Pulmonary artery endothelial cell (primary cell): Measurements from ENCODE around the gene LRRC43. TPM values are rescaled to one million over a fixed set of nuclear protein-coding genes. Genes with fewer than 3 reads are reported as not detected.

Experiments used
- DNase-seq: peaks from one replicate; pipeline ENCODE4 v3.0.0-alpha.2; 2011; ENCODE audit warnings: low read depth, low spot score
- total RNA-seq: library from RNA; depleted of rRNA; stranded (reverse); fragments of >200 nt; gene quantifications from 2 replicates; pipeline ENCODE4 v1.2.3, GENCODE V29; 2014

Gene LRRC43
- 2.2 TPM in 2 replicates for total RNA-seq

DNA sequence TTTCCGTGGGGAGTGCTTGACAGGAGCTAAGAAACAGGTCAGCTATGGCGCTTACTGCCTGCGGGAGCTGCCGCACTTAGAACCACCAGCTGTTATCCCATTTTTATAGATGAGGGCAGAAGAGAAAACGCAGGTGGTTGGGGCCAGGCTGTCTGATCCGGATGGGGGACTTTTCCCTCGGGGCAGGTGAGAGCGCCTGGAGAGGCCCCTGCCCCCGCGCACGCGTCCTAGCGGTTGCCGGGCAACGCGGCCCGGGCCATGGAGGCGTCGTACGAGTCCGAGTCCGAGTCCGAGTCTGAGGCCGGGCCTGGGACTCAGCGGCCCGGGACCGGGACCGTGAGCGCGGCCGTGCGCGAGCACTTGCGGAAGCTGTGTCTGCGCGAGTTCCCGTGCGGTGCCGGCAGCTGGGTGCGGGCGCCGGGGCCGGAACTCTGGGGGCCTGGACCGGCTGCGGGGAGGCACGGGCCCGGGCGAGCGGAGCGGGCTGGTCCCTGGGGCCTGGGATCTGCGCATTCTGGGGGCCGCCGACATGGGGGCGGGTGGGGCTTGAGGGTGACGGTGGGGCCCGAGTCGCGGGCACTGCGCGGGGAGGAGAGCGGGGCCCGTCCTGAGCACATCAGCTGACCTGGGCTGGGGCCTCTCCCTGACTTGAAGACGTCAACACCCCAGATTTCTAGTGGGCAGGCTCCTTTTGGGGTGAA is at the start of gene LRRC43:
LRRC43 (plus strand) TSS at position 237 of the 701 bp plus-strand sequence; CDS start at position 259, 22 bp downstream.
- no peak for DNase-seq

- no peak for DNase-seq
Measured at GRCh38 chr12:122133192-122133950, 49.6 kb upstream of the LRRC43 start.

- DNase-seq, result no peak
Measured at GRCh38 chr12:122135437-122136031, 47.4 kb upstream of the LRRC43 start.

DNA sequence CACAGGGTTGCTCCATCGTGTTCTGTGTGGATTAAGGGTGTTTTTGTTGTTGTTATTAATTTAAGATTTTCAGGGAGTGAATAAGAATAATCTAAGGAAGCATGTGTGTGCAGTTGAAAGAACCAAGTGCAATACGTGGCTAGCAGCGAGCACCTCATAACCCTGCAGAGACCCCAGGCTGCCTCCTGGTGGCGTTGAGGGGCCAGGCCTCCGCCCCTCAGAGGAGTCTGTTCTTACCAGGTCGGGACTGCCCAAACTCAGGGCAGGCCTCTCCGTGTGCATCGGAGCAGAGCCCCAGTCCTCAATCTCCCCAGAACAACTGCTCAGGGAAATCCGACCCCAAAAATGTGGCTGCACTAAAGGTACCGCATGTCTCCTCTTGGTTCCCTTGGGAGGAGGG is 45.7 kb upstream of the LRRC43 start:
- DNase-seq, result no peak

DNA sequence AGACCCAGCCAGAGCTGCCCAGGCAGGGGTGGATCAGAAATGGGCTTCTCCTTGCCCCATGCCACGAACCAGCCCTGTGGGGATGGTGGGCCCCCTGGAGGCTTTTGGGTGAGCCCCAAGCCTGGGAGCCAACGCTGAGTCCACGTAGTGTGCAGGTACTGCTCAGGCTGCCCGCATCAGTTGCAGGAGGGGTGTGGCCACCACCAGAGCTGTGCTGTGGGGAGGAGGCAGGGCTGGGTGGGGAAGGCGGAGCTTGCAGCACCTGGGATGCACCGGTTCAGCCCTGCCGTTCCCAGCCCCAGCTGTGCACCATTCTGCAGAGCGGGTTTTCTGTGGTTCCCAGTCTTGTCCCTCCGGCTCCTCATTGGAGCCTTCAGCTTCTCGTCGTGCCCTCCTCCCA is 45.2 kb upstream of the LRRC43 start:
- no peak for DNase-seq

DNA sequence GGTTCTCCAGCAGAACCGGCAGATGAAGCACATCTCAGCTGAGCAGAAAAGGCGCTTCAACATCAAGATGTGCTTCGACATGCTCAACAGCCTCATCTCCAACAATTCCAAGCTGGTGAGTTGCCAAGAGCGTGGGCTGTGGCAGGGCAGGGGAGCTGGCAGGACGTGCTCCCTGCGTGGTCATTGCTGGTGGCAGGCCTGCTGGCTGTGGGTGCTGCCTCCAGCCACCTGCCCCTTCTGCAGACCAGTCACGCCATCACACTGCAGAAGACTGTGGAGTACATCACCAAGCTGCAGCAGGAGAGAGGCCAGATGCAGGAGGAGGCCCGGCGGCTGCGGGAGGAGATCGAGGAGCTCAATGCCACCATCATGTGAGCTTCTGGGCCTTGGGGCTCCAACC is 44.7 kb upstream of the LRRC43 start:
- no peak for DNase-seq

- no peak for DNase-seq
Measured at GRCh38 chr12:122138616-122139015, 44.3 kb upstream of the LRRC43 start.

- no peak for DNase-seq
Measured at GRCh38 chr12:122139266-122139665, 43.7 kb upstream of the LRRC43 start.

- no peak for DNase-seq
Measured at GRCh38 chr12:122139941-122140340, 43.0 kb upstream of the LRRC43 start.

DNA sequence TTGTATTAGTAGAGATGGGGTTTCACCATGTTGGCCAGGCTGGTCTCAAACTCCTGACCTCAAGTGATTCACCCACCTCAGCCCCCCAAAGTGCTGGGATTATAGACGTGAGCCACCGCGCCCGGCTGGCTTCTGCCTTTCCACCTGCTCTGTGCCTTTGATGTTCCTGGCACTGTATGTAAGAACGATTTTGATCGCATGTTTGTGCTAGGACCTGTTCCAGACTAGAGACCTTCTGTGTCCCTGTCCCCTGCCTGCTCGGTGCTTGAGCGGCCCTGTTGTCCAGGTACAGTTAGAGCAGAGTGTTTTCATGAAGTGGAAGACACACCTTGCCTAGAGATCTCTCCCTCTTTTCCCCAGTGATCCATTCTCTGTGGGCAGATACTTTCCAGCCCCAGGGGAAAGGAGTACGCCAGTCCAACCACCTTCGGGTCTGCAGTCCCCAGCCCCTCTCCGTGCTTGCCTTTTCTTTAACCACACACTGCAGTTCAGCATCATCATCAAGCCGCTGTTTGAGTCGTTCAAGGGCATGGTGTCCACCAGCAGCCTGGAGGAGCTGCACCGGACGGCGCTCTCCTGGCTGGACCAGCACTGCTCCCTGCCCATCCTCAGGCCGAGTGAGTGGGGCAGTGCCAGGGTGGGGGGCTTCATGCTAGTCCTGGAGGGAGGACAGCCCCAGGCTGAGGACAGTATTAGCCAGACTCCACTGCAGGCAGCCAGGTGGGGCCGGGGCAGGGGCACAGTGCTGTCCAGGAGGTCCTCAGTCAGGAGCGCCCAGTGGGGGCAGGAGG is 42.3 kb upstream of the LRRC43 start:
- no peak for DNase-seq

DNA sequence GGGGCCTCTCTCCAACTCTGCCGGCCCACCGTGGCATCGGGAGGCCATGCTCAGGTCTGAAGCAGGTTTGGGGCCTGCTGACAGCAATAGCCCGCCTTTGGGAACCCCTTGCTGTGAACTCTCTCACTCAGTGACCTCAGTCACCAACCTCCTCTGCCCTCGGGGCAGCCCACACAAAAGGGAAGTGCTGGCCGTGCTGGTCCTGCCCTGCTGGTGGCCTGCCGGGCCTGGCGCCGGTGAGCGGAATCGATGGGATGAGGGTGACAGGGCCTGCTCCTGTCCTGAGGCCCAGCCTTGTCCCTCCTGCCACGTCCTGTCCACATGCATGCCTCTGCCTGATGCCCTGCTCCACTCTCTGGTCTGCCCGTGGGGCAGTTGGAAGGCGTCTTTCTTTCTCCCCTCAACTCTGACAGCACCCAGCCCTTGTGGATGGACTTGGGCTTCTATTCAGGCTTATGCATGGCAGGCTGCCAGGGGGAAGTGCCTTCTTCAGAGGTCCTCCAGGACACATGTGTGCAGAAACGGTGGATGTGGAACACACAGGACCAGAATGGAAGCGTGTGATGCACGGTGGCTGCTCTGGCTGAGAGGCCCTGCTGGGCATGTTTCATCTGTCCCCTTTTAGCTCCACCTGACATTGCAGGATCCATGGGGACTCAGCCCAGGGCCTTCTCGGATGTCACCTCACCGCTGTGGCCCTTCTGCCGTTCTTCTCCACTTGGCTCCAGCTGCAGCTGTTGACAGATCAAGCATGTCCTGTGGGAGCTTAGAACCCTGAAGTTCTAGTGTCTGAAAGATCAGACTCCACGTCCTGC is 40.8 kb upstream of the LRRC43 start:
- DNase-seq, result no peak

DNA sequence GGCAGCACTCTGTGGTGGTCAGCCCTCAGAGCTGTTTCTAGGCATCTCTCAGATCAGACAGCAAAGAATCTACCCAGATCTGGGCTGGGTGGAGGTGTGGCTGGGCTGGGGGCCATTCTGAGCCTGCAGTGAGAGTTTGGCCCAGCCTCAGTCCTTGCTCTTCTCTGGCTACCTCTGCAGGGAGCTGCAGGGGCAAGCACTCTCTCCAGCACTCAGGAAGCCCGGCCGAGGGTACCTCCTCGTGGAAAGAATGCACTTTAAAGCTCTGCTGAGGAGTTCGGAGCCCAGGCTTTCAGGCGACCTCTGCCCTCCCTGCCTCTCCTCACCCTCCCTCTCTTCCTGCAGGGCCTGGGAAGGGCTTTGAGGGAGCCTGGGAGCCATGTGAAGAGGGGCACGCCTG is 40.1 kb upstream of the LRRC43 start:
- no peak for DNase-seq

DNA sequence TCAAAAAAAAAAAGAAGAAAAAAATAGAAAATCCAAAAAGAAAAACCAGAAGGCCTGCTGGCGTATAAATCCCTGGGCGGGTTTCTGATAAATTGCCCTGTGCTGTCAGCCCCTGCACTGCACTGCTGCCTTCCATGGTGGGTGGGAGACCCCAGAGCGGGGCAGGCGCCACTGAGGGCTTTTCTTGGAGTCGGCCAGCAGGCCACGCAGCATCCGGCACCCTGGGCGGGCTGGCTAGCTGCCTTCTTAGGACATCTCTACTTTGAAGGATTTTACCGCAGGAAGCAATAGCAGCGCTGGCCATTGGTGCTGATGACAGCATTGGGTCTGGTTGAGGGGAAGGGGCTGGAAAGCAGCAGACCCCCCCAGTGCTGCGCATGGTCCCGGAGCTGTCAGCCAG is 38.0 kb upstream of the LRRC43 start:
- DNase-seq, result no peak

- DNase-seq, result no peak
Measured at GRCh38 chr12:122145505-122146330, 37.2 kb upstream of the LRRC43 start.

DNA sequence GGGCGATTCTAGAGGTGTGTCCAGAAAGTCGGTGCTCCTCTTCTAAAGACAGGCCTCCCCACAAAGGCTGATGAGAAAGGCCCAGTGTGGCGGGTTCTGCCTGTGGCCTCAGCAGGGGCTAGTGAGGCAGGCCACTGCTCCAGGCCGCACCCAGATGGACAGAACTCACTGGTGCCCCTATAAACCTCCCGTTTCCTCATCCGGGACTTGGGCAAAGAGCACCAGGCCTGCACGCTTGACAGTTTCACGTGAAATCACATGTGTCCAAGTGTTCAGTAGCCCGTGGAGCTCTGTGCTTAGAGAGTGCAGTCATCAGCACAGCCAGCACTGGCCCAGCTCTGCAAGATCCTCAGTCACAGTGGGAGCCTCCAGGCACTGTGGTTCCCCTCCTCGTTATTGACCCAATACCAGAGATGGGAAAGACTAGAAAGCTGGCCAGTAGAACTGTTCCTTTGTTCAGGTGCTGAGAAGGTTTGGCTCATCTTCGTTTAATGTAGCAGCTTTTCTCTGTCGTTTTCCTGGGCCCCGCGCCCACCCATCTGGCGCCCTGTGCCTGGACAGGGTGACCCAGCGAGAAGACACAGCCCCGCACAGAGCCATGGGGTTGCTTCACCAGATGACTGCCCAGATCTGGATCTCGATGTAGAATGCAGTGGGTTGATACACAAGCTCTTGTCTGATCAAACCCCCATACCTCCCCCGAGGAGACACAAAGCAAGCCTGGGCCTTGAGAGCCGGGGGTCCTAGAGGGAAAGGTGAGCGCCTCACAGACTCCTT is 35.2 kb upstream of the LRRC43 start:
- DNase-seq, result no peak

- DNase-seq, result no peak
Measured at GRCh38 chr12:122148657-122149056, 34.3 kb upstream of the LRRC43 start.

- no peak for DNase-seq
Measured at GRCh38 chr12:122150127-122150681, 32.7 kb upstream of the LRRC43 start.

- DNase-seq, result no peak
Measured at GRCh38 chr12:122152754-122153153, 30.2 kb upstream of the LRRC43 start.

DNA sequence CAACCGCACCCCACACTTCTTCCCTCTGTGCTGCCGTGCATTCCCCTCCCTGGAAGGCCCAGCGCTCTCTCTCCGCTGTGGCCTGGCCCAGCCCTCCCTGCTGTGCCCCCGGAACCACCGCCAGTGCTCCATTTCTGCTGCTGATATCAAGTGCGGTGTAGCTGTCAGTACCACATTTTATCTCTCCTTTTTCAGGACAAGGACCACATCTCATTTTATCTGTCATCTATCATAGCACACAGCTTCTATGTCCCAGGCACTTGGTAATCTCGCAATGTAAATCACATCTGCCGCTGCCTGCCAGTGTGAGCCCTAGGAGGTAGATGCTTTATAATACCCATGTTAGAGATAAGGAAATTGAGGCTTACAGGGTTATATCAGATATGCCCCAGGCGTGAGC is 27.2 kb upstream of the LRRC43 start:
- DNase-seq, result no peak
